Astrocyte of the cerebellum (primary cell): Measurements from ENCODE around the gene RCSD1.

Experiments
- DNase-seq: peaks from one replicate; pipeline ENCODE4 v3.0.0-alpha.2; 2011; ENCODE audit warnings: low read depth
- H3K4me3 ChIP-seq: 2 replicates; pipeline ENCODE4 v1.5.1; 2011; ENCODE audit warnings: mild to moderate bottlenecking, low read depth, low read length, moderate library complexity
- CTCF ChIP-seq: IDR thresholded peaks from 2 replicates; pipeline ENCODE4 v1.5.1; 2012; ENCODE audit warnings: low read length, low read depth, moderate library complexity, mild to moderate bottlenecking; ENCODE audit errors: missing control alignments
- in situ Hi-C: cut with HindIII; loops from 2 replicates; pipeline ENCODE4 v1.10.0; 2017; ENCODE audit warnings: low sequenced_read_pairs

RCSD1 gene

DNA sequence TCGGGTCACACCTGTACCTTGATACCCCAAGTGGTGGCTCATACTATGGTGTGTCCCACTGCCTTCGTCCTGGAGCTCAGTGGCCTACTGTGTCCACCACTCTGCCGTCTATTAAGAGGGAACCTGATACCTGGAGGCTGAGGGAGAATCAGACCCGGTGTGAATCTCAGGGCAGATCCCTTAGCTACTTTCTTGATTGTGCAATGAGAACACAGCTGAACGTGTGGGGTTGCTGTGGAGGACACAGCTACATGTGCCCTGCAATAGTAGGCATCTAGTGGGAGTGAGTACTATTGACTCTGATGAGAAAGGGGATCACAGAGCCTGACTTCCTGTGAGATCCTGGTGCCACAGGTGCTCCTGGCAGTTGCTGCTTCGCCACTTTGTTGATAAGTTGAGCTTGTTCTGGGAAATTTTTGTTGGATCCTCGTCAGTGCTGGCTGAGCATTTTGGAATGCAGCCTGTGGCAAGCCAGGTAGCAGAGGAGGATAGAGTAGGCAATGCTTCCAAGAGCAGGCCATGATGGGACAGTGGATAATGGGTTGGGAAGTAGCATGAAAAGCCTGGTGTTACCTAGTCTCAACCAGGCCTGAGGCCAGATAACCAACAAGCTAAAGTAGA, 63.5 kb downstream of the RCSD1 start:
- DNase-seq: no peak
- in situ Hi-C loops: no loop called here
- no peak overlapping the region for H3K4me3 ChIP-seq
- no peak for TF ChIP-seq CTCF

GRCh38 chr1:167694691-167695090, 64.7 kb downstream of the RCSD1 start:
- H3K4me3 ChIP-seq: no peak overlapping the region
- in situ Hi-C loops: no loop called here
- DNase-seq: no peak
- TF ChIP-seq CTCF: no peak

DNA sequence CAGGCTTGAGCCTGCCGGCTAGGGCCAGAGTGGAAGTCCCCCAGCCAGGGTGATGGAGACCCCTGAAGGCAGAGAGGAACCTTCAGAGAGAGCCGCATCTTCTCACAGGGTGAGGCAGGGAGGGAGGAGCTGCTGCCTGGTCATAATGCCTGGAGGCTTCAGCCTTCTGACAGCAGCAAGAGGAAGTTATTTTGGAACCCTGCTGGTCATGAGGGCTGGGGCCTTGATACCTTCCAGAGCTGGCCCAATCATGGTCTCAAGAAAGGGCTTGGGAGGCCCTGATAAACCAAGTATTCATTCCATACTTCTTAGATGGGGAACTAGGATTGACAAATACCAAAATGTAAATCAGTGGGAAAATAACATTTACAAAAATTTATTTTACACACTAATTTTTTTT, 65.1 kb downstream of the RCSD1 start:
- in situ Hi-C loops: no loop called here
- no peak overlapping the region for H3K4me3 ChIP-seq
- TF ChIP-seq CTCF: no peak
- DNase-seq: no peak

GRCh38 chr1:167695756-167696561, 65.9 kb downstream of the RCSD1 start:
- in situ Hi-C loops: no loop called here
- TF ChIP-seq CTCF: no peak
- no peak for DNase-seq
- no peak overlapping the region for H3K4me3 ChIP-seq

DNA sequence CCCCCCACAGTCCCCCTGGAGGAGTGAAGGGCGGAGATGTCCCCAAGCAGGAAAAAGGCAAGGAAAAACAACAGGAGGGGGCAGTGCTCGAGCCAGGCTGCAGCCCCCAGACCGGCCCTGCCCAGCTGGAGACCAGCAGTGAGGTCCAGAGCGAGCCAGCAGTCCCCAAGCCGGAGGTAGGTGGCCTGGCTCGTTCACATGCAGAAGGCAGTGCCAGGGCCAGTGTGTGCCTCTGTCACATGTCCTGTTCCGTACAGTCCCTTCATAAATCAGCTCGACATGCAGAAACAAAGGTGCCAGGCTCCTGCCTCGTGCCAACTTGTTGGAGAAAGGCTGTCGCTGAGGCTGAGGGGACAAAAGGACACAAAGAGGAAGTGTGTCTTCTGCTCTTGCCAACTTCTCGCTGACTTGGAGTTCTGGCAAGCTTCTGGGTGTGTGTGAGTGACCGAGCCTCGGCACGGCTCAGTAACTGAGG, 67.7 kb downstream of the RCSD1 start:
- TF ChIP-seq CTCF: no peak

DNA sequence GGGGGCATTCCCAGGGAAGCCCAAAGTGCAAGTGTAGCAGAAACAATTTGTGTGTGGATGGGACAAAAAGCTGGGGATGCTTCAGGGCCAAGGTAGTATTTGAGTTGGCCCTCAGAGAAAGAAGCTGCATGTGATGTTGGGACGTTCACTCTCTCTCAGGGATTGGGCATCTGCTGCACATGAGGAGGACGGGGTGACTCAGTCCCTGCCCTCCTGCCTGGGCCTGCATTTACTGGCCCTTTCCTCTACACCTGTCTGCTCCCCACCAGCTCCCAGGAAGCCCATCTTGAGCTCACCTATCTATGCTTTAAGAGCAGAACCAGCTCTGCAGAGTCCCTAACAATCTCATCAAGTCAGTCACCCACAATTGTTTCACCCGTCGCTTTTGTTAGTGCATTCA, 68.3 kb downstream of the RCSD1 start:
- in situ Hi-C loops: no loop called here
- TF ChIP-seq CTCF: no peak
- no peak overlapping the region for H3K4me3 ChIP-seq
- DNase-seq: no peak

More for the DNA sequence above, 67.7 kb downstream of the RCSD1 start:
- H3K4me3 ChIP-seq: no peak overlapping the region
- no peak for DNase-seq
- in situ Hi-C loops: no loop called here
